ENCODE data around the gene SGMS1.
"Not testable (repeated sequence)": the region's sequence is repeated elsewhere in the genome, so short reads cannot be mapped to it uniquely, and the experiment has no call there.

DNA sequence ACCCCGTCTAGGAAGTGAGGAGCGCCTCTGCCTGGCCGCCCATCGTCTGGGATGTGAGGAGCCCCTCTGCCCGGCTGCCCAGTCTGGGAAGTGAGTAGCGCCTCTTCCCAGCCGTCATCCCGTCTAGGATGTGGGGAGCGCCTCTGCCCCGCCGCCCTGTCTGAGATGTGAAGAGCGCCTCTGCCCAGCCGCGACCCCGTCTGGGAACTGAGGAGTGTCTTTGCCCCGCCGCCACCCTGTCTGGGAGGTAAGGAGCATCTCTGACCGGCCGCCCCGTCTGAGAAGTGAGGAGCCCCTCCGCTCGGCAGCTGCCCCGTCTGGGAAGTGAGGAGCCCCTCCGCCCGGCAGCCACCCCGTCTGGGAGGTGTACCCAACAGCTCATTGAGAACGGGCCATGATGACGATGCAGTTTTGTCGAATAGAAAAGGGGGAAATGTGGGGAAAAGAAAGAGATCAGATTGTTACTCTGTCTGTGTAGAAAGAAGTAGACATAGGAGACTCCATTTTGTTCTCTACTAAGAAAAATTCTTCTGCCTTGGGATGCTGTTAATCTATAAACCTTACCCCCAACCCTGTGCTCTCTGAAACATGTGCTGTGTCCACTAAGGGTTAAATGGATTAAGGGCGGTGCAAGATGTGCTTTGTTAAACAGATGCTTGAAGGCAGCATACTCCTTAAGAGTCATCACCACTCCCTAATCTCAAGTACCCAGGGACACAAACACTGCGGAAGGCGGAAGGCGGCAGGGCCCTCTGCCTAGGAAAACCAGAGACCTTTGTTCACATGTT, 267.9 kb downstream of the SGMS1 start:
- TF ChIP-seq, protein P1, sequence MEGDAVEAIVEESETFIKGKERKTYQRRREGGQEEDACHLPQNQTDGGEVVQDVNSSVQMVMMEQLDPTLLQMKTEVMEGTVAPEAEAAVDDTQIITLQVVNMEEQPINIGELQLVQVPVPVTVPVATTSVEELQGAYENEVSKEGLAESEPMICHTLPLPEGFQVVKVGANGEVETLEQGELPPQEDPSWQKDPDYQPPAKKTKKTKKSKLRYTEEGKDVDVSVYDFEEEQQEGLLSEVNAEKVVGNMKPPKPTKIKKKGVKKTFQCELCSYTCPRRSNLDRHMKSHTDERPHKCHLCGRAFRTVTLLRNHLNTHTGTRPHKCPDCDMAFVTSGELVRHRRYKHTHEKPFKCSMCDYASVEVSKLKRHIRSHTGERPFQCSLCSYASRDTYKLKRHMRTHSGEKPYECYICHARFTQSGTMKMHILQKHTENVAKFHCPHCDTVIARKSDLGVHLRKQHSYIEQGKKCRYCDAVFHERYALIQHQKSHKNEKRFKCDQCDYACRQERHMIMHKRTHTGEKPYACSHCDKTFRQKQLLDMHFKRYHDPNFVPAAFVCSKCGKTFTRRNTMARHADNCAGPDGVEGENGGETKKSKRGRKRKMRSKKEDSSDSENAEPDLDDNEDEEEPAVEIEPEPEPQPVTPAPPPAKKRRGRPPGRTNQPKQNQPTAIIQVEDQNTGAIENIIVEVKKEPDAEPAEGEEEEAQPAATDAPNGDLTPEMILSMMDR (IDR thresholded peaks at IDR 0.05; ENCODE audit: poor library complexity, severe bottlenecking) = not testable (repeated sequence)
- TF ChIP-seq RAD21 (conservative IDR thresholded peaks at IDR 0.05); POLR2AphosphoS5 (IDR thresholded peaks at IDR 0.05); SMC3 (conservative IDR thresholded peaks at IDR 0.05; ENCODE audit: poor library complexity); EP300 (conservative IDR thresholded peaks at IDR 0.05; ENCODE audit: poor library complexity, severe bottlenecking); TAF1 (IDR thresholded peaks at IDR 0.05; ENCODE audit: low read depth): not testable (repeated sequence)
- TF ChIP-seq, protein P2, sequence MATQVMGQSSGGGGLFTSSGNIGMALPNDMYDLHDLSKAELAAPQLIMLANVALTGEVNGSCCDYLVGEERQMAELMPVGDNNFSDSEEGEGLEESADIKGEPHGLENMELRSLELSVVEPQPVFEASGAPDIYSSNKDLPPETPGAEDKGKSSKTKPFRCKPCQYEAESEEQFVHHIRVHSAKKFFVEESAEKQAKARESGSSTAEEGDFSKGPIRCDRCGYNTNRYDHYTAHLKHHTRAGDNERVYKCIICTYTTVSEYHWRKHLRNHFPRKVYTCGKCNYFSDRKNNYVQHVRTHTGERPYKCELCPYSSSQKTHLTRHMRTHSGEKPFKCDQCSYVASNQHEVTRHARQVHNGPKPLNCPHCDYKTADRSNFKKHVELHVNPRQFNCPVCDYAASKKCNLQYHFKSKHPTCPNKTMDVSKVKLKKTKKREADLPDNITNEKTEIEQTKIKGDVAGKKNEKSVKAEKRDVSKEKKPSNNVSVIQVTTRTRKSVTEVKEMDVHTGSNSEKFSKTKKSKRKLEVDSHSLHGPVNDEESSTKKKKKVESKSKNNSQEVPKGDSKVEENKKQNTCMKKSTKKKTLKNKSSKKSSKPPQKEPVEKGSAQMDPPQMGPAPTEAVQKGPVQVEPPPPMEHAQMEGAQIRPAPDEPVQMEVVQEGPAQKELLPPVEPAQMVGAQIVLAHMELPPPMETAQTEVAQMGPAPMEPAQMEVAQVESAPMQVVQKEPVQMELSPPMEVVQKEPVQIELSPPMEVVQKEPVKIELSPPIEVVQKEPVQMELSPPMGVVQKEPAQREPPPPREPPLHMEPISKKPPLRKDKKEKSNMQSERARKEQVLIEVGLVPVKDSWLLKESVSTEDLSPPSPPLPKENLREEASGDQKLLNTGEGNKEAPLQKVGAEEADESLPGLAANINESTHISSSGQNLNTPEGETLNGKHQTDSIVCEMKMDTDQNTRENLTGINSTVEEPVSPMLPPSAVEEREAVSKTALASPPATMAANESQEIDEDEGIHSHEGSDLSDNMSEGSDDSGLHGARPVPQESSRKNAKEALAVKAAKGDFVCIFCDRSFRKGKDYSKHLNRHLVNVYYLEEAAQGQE (IDR thresholded peaks at IDR 0.05; ENCODE audit: borderline replicate concordance) = not testable (repeated sequence)

Data from neural cell (in vitro differentiated cells).